DMS53 (cell line): ENCODE results near the gene ENOX1.

ENCODE experiments used
- DNase-seq: peaks from one replicate; lab custom pipeline; 2025; lab: John Stamatoyannopoulos, UW

ENOX1 gene

DNA sequence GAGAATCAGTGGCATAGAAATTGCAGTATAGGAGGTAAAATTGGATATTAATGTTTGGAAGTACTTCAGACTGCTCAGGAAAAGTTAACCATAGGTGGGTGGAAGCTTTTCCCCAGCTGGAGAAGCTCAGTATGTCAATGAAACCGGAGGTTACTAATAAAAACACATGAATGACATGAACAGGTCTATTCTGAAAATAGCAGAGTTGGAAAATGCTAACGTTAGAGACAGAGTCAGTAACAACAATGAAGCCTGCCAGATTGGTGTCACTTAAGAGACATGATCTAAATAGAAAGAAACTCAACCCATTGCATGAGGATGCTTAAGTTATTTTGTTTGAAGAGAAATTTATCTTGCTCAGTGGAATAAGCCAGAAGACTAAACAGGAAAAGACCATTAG, 398.9 kb downstream of the ENOX1 start:
- peak; percentile 58 for DNase-seq

- DNase-seq = no peak
These were observed 403.1 kb downstream of the ENOX1 start for GRCh38 chr13:43383498-43384165.

DNA sequence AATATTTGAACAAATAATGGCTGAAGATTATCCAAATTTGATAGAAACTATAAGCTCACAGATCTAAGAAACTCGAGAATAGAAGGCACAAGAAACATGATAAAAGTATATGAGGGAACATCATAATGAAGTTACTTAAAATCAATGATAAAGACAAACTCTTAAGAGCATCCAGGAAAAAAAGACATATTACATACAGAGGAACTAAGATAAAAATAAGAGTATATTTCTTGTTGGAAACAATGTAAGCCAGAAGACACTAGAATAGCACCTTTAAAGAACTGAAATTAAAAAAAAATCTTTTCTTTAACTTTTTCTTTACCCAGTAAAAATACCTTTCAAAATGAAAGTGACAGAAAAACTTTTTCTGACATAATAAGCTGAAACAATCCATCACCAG, 407.0 kb downstream of the ENOX1 start:
- no peak for DNase-seq

DNA sequence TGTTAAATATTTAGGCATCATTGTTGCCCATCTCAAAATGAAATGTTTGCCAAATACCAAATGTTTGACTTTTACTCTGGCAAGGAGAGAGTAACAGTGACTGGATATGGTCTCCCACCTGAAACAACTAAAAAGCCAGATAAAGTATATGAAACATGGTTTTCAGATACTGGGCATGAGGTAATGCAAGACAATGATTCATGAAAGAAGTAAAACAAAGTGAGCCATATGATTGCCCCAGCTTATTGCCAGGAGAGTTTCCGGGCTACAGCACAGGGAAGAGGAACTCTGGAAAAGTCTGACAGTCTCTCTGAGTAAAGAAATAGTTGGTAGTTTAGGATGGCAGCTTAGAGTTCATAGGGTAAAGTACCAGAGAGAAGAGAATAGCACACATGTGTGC, 408.8 kb downstream of the ENOX1 start:
- no peak for DNase-seq

GRCh38 chr13:43377149-43377548, 409.6 kb downstream of the ENOX1 start:
- DNase-seq = no peak

DNA sequence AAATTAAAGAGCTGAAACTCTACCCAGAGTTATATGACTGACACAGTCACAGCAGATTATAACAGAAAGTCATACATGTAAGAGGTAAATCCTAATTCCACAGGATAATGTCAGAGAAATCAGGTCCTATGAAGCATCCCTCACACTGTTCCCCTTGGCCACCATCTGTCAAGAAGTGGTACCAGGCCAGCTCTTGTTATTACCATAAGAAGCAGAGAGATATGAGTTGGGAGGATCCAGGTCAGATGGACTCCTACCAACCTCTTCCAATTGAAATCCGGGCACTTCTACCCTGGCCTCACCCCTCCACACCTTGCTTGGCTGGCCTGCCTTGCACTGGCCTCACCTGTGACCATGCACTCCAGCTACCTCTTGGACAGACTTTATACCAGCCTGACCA, 410.2 kb downstream of the ENOX1 start:
- DNase-seq = no peak

DNA sequence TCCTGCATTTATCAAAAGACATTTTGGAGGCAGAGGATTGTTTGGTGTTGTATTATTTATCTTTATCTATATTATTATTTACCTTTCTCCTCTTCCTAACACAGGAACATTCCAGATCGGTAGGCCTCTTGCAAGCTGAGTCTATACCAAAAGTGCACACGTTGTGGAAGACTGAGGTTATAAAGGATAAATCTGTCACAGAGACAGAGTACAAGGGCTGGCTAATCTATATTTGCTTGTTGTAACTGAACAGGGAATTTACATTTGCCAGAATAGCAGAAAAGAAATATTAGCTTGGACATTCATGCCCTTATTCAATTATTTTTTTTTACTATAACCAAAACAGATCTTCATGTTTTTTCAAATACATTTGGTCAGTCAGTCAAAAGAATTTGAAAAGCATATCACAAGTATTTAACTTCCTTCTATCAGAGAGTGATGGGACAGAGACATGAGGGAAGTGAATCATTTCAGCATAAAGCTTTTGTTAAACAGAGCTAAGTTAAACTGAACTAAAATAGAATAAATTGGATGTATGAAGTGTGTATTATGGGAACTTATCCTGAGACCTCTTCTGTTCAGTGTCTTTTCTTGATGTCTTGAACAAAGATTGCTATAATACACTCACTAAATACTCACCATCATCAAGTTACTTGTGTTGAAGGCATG, 410.8 kb downstream of the ENOX1 start:
- DNase-seq = no peak

DNA sequence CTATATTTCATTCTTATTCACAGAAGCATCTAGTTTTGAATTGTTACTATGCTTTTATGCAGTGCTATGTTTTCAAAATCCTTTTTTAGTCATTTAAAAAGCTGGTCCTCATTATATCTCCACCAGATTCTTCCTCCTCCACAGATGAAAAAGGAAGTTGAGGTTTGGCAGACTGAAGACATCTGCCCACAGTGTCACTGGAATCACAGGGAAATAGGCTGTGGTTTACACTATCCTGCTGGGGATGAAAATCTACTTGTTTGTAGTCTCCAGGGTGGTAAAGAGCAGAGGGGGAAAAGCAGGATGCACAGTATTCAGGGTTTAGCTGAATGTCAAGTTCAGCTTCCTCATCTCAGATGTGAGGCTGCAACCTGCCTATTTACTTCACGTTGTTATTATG, 412.2 kb downstream of the ENOX1 start:
- no peak for DNase-seq

DNA sequence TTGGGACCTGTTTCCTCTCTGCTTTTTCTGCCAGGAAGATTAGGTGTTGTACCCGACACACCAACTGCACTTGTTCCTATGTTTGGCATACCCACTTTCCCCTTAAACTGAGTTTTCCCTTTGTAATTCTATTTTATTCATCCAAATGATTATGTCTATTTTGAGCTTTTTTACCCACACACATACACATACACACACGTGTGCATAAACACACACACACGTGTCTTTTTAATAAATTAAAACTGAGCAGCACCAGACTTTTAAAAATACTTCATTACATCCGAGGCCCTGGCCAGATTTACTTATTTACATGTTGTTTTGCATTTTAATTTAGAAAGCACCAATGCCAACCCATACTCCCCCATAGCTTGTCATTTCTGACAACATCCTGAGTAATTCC, 413.4 kb downstream of the ENOX1 start:
- no peak for DNase-seq

DNA sequence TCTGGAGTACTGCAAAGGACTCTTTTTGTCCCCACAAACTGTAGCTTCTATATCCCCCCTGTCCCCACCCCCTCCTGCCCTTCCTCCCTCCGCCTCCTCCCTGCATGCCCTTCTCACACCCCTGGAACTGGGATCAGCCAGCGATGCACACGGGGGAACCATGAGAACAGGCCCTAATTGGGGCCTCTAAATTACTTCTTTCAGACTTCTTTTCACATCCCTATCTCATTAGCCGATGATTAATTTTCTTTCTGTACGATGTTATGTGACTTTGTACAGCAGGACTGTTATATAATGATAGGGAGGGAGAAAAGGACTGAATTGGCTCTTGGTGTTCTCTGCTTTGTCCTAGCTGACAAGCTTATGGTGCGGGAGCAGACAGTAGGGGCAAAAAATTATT, 415.9 kb downstream of the ENOX1 start:
- no peak for DNase-seq

DNA sequence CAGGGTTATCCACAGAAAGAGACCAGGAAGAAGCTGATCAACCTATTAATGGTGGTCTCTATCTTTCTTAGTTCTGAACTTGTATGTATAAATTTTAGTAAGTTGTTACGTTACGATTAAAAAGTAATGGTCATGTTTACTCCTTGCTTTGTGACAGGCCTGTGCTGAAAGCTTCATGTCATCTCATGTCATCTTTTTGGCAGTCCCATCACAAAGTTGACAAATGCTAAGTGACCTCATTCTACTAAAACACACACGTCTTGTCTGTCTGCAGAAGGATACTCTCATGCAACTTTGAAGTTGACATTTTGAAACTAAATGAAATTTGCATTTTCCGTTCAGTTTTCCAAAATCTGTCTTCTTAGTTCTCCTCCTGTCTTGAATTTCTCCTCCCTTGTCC, 417.5 kb downstream of the ENOX1 start:
- no peak for DNase-seq

GRCh38 chr13:43368003-43368402, 418.8 kb downstream of the ENOX1 start:
- peak; percentile 1 for DNase-seq

- no peak for DNase-seq
These were observed 421.8 kb downstream of the ENOX1 start for GRCh38 chr13:43365039-43365344.

GRCh38 chr13:43364210-43365038, 422.3 kb downstream of the ENOX1 start:
- no peak for DNase-seq

GRCh38 chr13:43363156-43363953, 423.4 kb downstream of the ENOX1 start:
- DNase-seq = no peak

DNA sequence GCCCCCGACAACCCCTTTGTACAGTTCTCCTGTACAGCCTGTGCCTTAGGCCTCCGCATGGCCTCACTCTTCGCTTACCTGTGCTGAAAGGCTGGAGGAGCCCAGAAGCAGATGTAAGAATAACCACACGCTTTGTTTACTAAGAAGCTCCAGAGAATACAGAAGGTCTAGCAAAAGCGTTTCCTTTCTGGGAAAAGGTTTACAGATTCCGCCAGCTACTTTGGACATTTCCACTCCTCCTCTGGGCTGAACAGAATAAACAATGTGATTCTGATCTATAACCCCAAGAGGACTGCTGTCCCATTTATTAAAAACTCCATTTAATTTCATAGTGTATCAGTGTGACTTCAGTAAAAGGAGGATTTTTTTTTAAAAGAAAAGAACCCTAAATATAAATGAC, 424.2 kb downstream of the ENOX1 start:
- DNase-seq = no peak

- DNase-seq = no peak
These were observed 425.7 kb downstream of the ENOX1 start for GRCh38 chr13:43360892-43361610.

GRCh38 chr13:43360171-43360570, 426.6 kb downstream of the ENOX1 start:
- no peak for DNase-seq

GRCh38 chr13:43359536-43359935, 427.2 kb downstream of the ENOX1 start:
- no peak for DNase-seq

DNA sequence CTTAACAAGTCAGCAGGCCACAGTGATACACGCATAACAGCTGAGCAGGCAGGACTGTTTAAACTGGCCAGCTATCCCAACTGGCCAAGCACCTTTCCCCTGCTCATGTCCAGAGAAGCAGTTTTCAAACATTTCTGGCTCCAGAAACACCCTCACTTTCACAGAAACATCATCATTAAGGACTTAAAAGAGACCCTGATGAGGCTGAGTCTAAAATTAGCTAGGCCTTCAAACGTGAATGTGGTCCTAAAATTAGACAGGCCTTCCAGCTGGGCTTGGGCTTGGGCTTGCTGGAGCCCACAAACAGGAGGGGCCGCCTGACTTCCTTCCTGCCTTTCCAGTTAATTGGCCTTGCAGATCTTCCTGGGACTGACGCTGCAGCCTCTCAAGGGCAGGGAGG, 429.2 kb downstream of the ENOX1 start:
- no peak for DNase-seq

DNA sequence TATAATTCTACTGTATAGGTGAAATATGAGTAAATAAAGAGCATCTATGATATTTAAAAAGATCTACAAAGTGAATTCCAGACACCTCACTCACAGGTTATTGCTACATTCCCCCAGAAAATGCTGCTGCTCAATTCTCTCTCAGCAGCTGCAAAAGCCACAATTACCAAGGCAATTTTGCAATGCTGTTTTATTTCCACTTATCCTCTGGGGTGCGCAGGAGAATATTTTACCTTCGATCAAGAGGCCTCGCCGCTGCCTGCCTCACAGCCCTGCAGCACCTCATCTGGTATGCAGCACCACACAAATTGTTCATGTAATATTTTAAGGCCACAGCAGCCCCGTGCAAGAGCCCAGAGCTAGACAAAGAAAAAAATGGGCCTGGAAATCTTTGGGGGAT, 430.2 kb downstream of the ENOX1 start:
- DNase-seq = no peak

DNA sequence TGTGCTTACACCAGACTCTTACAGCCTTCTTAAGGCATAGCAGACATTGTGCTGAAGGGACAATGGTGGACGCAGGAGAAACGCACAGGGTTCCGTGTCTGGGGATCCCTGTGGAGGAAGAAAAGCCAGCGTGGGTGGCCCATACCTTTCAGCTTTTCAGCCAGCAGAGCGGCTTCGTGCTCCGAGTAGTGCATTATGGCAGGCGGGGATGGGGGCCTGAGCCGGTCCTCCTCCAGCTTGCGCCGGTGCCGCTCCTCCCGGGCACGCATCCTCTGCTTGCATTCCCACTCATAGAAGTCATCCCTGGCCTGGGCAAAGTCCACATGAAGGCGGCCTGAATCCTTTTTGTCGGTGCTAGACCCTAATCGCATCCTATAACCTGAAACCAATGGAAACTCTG, 431.0 kb downstream of the ENOX1 start:
- DNase-seq = no peak
